ENCODE results near the gene ZBTB1.
A peak's percentile ranks its signal among the peaks of the same experiment; 100 is the strongest.
"Not testable (repeated sequence)": the region's sequence is repeated elsewhere in the genome, so short reads cannot be mapped to it uniquely, and the experiment has no call there.

The ZBTB1 gene

DNA sequence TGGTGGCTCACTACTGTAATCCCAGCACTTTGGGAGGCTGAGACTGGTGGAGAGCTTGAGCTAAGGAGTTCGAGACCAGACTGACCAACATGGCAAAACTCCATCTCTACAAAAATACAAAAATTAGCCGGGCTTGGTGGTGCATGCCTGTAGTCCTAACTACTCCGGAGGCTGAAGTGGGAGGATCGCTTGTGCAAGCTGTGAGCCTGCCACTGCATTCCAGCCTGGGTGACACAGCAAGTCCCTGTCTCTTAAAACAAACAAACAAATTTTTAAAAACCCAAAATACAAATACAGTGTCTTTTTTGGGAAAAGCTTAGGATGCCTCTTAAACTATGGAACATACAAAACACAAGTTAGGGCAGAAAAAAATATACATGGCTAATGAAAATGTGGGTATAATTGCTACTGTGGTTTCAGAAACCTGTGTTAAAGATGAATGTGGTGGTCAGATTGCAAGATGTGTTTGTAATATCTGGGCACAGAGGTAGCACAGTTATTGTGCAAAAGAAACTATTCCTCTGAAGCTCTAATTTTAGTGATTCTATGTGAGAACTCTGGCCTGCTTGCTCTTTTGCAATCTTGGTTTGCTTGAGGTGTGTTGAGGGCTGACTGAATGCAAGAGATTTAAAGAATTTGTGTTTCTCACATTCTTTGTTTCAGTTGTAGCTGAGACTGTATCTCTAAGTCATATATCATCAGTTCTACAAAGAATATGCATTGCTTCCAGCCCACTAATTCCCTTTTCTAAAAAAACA is 32.1 kb downstream of the ZBTB1 start:
- no peak for DNase-seq

DNA sequence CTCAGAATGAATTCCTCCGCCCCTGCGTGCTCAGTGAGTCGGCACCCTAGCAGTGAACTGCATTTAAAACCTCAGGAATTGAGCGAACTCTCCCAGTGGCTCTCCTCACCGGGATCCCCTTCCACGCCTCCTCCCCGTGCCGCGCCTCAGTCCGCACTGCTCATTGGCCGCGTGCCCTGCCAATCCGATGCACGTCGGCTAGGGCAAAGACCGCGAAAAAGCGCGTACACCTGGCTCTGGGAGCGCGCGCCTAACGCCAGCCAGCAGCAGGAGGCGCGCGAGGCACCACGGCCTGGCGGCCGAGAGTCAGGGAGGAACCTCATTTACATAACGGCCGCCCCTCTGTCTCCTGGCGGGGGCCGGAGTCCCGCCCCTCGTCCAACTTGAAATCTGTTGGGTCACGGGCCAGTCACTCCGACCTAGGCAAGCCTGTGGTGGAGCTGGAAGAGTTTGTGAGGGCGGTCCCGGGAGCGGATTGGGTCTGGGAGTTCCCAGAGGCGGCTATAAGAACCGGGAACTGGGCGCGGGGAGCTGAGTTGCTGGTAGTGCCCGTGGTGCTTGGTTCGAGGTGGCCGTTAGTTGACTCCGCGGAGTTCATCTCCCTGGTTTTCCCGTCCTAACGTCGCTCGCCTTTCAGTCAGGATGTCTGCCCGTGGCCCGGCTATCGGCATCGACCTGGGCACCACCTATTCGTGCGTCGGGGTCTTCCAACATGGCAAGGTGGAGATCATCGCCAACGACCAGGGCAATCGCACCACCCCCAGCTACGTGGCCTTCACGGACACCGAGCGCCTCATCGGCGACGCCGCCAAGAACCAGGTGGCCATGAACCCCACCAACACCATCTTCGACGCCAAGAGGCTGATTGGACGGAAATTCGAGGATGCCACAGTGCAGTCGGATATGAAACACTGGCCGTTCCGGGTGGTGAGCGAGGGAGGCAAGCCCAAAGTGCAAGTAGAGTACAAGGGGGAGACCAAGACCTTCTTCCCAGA is 35.9 kb downstream of the ZBTB1 start, which contains the start of gene HSPA2:
Gene HSPA2 (plus strand): TSS at position 534 of the 995 bp plus-strand sequence. CDS start 109 bp downstream, at position 643.
- peak; percentile 99 to 100 (median 99) for DNase-seq

DNA sequence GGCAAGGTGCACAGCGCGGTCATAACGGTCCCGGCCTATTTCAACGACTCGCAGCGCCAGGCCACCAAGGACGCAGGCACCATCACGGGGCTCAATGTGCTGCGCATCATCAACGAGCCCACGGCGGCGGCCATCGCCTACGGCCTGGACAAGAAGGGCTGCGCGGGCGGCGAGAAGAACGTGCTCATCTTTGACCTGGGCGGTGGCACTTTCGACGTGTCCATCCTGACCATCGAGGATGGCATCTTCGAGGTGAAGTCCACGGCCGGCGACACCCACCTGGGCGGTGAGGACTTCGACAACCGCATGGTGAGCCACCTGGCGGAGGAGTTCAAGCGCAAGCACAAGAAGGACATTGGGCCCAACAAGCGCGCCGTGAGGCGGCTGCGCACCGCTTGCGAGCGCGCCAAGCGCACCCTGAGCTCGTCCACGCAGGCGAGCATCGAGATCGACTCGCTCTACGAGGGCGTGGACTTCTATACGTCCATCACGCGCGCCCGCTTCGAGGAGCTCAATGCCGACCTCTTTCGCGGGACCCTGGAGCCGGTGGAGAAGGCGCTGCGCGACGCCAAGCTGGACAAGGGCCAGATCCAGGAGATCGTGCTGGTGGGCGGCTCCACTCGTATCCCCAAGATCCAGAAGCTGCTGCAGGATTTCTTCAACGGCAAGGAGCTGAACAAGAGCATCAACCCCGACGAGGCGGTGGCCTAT is 36.8 kb downstream of the ZBTB1 start:
- DNase-seq = no peak

DNA sequence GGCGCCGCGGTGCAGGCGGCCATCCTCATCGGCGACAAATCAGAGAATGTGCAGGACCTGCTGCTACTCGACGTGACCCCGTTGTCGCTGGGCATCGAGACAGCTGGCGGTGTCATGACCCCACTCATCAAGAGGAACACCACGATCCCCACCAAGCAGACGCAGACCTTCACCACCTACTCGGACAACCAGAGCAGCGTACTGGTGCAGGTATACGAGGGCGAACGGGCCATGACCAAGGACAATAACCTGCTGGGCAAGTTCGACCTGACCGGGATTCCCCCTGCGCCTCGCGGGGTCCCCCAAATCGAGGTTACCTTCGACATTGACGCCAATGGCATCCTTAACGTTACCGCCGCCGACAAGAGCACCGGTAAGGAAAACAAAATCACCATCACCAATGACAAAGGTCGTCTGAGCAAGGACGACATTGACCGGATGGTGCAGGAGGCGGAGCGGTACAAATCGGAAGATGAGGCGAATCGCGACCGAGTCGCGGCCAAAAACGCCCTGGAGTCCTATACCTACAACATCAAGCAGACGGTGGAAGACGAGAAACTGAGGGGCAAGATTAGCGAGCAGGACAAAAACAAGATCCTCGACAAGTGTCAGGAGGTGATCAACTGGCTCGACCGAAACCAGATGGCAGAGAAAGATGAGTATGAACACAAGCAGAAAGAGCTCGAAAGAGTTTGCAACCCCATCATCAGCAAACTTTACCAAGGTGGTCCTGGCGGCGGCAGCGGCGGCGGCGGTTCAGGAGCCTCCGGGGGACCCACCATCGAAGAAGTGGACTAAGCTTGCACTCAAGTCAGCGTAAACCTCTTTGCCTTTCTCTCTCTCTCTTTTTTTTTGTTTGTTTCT is 37.6 kb downstream of the ZBTB1 start:
- no peak for DNase-seq

DNA sequence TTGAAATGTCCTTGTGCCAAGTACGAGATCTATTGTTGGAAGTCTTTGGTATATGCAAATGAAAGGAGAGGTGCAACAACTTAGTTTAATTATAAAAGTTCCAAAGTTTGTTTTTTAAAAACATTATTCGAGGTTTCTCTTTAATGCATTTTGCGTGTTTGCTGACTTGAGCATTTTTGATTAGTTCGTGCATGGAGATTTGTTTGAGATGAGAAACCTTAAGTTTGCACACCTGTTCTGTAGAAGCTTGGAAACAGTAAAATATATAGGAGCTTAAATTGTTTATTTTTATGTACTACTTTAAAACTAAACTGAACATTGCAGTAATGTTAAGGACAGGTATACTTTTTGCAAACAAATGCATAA is 38.2 kb downstream of the ZBTB1 start:
- no peak for DNase-seq

DNA sequence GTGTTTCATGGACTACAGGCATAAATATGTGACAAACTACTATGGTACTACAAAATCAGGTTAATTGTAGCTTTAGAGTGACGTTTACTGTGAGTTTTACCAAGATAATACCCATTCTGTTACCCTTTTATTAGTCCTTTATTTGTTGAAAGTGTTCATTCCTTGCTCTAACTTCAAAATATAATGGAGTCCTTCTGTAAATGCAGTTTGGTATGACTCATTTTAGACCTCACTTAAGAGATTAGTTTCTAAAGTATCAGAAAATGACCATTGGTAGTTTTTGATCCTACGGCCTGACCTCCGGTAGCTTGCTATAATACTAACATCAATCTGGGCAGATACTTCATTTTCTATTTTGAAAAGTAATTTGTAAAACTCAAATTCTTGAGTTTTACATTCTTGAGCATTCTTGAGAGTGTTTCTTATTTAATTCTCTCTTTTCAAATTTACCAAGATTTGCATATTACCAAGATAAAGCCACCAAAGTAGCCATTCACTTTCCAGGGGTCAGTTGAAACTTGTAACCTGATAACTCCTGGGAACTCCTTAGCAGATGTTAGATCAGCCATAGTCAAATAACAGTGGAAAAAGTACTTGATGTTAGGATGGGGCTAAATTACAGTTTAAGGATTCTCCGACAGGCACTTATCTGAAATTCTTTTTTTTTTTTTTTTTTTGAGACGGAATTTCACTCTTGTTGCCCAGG is 40.2 kb downstream of the ZBTB1 start:
- no peak for DNase-seq

DNA sequence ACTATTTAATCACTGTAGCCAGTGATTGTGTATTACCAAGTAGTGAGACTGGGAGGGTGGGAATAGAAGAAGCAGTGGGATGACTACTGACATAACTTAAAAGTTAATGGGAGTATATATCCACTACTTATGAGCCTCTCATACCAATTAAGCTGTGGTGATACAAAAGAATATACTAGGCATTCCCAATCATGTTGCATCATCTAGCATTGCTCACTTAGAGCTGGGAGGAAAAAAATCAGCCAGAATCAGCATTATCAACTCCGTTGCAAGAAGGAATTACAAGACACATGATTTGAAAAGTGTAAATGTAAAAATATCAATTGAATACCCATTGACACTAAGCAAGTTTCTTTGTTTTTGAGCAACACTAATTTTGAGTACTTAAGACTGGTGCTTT is 44.4 kb downstream of the ZBTB1 start:
- no peak for DNase-seq

DNA sequence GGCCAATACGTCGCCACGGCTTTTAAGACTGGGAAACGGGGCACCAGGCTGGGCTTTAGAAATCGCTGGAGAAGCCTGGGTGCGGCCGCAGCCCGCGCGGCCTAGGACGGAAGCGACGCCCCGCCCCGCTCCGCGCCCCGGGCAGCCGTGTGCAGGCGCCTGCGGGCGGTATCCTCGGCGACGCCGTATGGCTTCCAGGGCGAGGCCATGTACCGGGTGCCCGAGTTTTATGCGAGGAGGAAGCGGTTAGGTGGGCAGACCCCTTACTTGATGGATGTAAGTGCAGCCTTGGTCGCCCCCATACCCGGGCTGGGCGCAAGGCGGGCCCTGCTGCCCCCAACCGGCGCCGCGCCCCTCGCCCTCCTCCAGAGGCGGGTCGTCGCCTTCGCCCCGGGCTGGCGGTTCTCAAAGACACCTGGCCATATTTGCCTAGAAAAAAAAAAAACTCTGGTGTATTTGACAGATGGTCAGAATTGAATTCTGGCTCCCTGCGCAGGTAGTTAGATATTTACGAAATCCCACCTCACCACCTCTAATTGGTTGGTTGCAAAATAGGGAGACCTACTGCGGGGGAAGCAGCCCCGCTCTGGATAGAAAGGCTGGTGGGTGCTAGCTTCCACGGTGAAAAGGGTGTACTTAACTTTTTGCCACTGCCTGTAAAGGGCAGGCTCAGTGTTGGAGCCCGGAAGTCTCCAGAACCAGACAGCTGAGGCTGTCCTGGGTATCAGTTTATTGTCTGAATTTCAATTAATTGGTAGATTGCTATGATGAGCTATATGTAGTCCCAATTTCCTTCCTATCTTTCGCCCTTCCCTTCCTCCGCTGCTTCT is 45.4 kb downstream of the ZBTB1 start, which contains the start of gene PPP1R36:
Gene PPP1R36 (plus strand): TSS at position 171 of the 830 bp plus-strand sequence. CDS start 37 bp downstream, at position 208.
- DNase-seq = peak; percentile 35 to 70 (median 53)

DNA sequence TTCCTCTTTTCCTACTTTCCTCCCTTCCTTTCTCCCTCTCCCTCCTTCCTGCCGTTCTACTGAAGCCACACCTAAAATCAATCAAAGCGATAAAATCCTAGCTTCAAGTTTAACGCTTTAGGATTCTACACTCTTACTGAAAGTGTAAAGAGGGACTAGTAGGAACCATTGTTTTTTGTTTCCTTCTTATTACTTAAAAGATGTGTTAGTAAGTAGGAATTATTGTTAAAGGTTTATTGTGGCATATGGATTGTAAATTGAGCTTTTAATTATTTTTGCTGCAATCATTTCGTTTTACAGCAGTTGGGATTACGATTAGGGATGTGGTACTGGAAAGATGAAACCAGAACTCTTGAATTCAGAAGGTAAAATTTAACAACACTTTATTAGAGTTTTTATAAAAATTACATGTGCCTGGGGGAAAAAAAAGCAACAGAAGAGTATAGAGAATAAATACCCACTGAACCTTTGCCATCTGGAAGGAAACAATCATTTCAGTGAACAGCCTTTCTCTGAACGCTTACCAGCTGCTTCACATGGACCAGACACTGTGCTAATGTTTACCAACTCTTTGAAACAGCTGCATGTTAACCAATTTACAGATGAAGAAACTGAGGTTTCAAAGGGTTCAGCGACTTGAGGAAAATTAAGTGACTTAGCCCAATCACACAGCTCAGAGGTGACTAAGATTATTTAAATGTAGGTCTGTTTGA is 46.2 kb downstream of the ZBTB1 start:
- no peak for DNase-seq

DNA sequence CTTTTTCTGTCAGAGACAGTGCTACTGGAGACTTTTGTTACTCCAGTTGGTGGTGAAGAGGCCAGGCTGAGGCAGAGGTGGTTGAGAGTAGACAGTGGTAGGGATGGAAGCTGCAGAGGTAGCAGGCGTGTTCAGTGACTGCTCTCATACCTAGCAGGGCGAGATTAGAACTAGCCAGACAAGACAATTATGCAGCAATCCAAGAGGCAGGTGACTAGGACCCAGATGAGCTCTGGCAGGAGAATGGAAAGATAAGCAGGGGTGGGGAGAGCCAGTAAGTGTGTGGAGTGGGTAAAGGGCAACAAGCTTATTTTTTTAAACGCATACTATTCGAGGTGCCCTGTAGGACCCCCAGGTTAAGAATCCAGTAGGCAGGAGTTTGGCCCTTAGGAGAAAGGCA is 50.0 kb downstream of the ZBTB1 start:
- no peak for DNase-seq

DNA sequence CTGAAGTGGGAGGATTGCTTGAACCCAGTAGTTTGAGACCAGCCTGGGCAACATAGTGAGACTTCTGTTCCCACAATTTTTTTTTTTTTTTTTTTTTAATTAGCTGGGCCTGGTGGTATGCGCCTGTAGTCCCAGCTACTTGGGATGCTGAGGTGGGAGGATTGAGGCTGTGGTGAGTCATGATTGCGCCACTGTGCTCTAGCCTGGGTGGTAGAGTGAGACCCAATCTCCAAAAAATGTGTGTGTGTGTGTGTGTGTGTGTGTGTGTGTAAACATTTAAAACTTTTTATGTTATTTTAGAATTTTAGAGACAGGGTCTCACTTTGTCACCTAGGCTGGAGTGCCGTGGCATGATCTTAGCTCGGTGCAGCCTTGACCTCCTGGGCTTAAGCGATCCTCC is 52.0 kb downstream of the ZBTB1 start:
- peak in 3 of 4 experiments; percentile 19 to 29 (median 22) for DNase-seq

DNA sequence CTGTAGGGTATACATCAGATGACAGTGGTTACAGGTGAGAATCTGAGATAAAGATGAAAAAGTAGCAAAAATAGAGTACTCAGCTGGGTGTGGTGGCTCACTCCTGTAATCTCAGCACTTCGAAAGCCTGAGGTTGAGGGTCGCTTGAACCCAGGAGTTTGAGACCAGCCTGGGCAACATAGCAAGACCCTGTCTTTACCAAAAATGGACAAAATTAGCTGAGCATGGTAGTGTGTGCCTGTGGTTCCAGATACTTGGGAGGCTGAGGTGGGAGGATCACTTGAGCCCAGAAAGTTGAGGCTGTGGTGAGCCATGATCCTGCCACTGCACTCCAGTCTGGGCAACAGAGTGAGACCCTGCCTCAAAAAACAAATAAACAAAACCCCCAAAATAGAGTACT is 53.6 kb downstream of the ZBTB1 start:
- DNase-seq = not testable (repeated sequence)

DNA sequence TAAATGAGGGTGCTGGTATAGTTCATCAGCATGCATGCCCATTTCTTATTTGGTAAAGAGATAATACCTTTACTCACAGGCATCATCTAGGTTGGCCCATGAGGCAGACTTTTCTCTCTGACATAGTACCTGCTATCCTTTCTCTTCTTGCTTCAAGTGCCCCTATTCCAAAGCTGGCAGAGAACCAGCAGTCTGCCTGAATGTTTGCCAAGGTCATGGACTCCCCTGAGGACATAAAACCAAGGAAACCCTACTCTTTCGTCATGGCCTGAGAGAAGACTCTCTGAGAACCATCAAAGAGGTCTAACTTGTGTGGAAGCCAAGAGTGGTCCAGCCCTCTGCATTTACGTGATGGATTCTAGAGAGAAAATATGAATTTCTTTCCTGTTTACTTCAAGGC is 57.1 kb downstream of the ZBTB1 start:
- DNase-seq = no peak

DNA sequence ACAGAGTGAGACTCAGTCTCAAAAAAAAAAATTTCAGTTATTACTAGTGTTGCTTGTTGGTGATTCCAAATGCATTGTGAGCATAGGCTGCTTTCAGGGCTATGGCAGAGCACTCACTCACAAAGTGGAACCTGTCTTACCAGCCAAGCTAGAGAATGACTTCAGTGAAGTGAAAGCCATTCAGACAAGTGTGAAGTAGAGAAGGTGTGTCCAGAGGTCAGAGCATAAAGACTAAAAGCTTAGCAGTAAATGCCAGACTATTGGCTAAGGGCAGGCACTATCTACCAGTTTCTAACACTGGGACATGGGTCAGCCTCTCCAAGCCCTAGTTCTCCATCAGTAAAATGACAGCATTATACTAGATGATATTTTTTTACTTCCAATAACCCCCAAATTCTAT is 57.9 kb downstream of the ZBTB1 start:
- DNase-seq = no peak

DNA sequence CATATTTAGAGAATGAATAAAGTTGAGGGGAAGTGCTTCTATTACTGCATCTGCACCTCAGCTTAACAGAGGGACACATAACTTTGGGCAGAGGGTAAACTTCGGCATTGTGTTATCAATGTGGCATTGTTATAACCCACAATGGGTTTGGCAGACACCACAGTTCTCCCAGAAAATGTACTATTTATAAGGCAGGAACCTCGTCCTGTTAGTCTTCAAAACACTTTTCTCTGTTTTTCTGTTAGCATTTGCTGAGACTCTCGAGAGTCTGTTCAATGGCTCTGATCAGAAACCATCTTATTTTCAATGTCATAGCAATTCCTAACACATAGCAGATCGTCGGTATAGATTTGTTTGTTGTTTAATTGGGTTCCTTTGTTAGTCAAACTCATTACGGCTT is 59.1 kb downstream of the ZBTB1 start:
- DNase-seq = no peak

DNA sequence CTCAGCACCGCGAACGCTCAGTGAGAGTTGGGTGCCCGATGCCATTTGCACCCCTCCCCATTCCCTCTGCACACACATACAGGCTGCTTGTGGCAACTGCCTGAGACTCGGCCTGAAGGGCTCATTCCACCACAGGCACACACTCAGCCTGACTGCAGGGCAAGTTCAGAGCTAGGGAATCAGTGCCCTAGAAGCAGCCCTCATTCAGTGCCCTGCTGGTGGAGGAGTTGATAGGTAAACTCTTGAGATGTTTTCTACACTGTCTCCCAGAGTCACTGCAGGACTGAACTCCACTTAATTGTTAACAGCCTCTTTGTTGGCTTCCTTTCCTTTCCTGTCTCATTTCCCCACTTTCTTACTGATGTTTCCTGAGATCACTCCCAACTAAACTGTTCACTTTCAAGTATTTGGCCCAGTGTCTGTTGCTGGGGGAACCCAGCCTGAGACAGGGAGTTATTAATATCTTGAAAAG is 62.1 kb downstream of the ZBTB1 start:
- DNase-seq = peak in 1 of 4 experiments; percentile 23

DNA sequence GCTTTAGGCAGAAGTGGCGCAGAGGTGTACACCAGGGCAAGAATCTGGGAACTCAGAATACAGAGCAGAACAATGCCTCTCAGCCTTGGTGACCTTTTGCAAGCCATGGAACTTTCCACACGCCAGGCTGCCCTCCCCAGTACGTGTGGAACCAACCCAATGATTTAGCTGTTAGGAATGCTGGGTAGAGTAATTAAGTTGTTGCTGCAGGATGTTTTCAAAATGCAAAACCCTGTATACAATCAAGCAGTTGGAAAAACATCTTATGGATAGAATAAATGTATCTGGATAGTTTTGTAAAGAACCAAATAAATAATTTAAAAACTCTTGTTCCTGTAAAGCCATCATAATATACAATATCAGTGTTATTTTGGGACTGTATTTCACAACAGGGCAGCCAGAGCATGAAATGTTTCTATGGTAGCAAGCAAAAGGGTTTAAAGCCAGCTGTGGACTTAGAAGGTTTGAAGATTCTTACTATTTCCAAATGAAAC is 64.6 kb downstream of the ZBTB1 start:
- no peak for DNase-seq

DNA sequence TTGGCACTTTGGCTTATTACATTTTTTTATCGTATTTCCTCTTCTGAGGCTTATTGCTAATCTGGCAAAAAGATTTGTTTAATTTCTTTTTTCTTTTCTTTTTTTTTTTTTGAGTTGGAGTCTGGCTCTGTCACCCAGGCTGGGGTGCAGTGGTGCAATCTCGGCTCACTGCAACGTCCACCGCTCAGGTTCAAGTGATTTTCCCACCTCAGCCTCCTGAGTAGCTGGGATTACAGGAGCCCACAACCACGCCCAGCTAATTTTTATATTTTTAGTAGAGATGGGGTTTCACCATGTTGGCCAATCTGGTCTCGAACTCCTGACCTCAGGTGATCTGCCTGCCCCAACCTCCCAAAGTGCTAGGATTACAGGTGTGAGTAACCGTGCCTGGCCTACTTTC is 65.1 kb downstream of the ZBTB1 start:
- not testable (repeated sequence) for DNase-seq

Measured in suppressor macrophage (primary cell).